Activated CD4-positive, alpha-beta T cell treated with anti-CD3 and anti-CD28 coated beads, Interleukin-2, amount 10 ng/mL, durations not matched to agents 7 days and 5 days (primary cell): Measurements from ENCODE around the gene HSPA9. TPM values are rescaled to one million over a fixed set of nuclear protein-coding genes. Genes with fewer than 3 reads are reported as not detected.
"Not testable (repeated sequence)": the region's sequence is repeated elsewhere in the genome, so short reads cannot be mapped to it uniquely, and the experiment has no call there.

Source experiments
- CTCF ChIA-PET: fragments of 350-600 bp; sonication (Branson Sonifier 250); formaldehyde crosslinking; loops from one replicate; lab custom pipeline; 2021; ENCODE audit warnings: antibody characterized with exemption; lab: Charles Lee
- POLR2A ChIA-PET: fragments of 350-600 bp; sonication (Branson Sonifier 250); formaldehyde crosslinking; loops from one replicate; lab custom pipeline; 2021; ENCODE audit warnings: antibody characterized with exemption; lab: Charles Lee
- DNase-seq: peaks from one replicate; pipeline ENCODE4 v3.0.0-alpha.2; 2020
- H3K27ac Mint-ChIP-seq: one replicate; pipeline ENCODE4 v1.8.0; 2021; ENCODE audit warnings: mild to moderate bottlenecking, moderate library complexity, mixed read lengths
- H3K27me3 Mint-ChIP-seq: one replicate; pipeline ENCODE4 v1.8.0; 2021; ENCODE audit warnings: mixed read lengths
- H3K36me3 Mint-ChIP-seq: one replicate; pipeline ENCODE4 v1.8.0; 2021; ENCODE audit warnings: low read depth, mixed read lengths
- H3K4me1 Mint-ChIP-seq: one replicate; pipeline ENCODE4 v1.8.0; 2021; ENCODE audit warnings: mixed read lengths
- H3K4me3 Mint-ChIP-seq: one replicate; pipeline ENCODE4 v1.8.0; 2021; ENCODE audit warnings: mild to moderate bottlenecking, moderate library complexity, mixed read lengths
- H3K9me3 Mint-ChIP-seq: one replicate; pipeline ENCODE4 v1.8.0; 2021; ENCODE audit warnings: mixed read lengths
- total RNA-seq, 2 experiments: library from RNA; stranded (reverse); gene quantifications; one replicate each; pipeline ENCODE4 v1.2.3, GENCODE V29; 2021

Gene HSPA9
- total RNA-seq, 2 experiments from 2014 or later: 168 to 171 TPM

DNA sequence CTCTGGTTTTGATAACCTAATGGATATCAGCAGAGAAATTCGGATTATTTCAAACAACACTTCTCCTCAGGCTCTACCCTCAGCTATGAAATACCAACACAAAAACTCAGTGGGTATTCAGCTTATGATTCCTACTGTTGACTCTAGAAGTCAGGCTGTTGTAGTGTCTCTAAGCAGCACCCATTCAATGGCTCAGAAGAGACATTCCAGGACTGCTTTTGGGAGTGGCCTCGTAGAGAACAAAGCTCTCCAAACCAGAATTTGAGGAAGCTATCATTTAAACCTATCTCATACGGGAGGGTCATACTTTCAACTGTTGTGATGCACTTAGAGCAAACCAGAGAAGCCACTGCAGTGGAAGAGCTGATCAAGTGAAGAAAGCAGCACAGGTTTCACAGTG lies 66.2 kb downstream of the HSPA9 start:
- peaks cover 2% of the 10 kb centered on the region for H3K4me1 Mint-ChIP-seq
- H3K27me3 Mint-ChIP-seq: no peaks in the 10 kb centered on the region
- H3K9me3 Mint-ChIP-seq: no peaks in the 10 kb centered on the region
- no peak overlapping the region for H3K4me3 Mint-ChIP-seq
- no peak overlapping the region for H3K27ac Mint-ChIP-seq
- DNase-seq: no peak
- peaks cover 39% of the 10 kb centered on the region for H3K36me3 Mint-ChIP-seq
- ChIA-PET POLR2A (no interaction called here), CTCF (interaction anchor here (0.6 to 2.3 kb wide), 3 partner anchors 42 to 313 kb away, joined by 3 to 11 read pairs (median 4); no protein-coding TSS in a partner anchor)

DNA sequence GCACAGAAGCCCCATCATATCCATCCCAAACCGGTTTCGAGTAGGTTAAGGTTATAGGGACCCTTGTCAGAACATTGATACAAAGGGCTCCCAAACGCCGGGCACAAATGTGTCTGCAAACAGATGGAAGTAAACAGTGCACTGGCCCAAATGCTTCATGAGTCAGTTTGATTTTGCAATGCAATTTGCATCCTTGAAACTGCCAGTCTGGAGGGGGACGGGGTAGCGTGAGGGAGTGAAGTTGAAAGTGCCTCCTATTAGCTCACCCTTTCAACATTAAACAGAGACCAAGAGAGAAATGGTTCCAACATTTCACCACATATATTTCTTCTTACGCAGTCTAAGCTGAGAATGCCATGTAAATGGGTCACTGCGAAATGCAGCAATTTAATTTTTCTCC lies 67.7 kb downstream of the HSPA9 start:
- H3K4me1 Mint-ChIP-seq, H3K27ac Mint-ChIP-seq, CTCF ChIA-PET, H3K27me3 Mint-ChIP-seq, POLR2A ChIA-PET, DNase-seq, H3K4me3 Mint-ChIP-seq, H3K9me3 Mint-ChIP-seq: not testable (repeated sequence)
- peaks cover 27% of the 10 kb centered on the region for H3K36me3 Mint-ChIP-seq

GRCh38 chr5:138506370-138507306 lies 68.6 kb downstream of the HSPA9 start:
- ChIA-PET POLR2A (no interaction called here), CTCF (interaction anchor here (0.6 to 1.1 kb wide), 2 partner anchors 28 to 57 kb away, joined by 3 to 4 read pairs; no protein-coding TSS in a partner anchor)
- Mint-ChIP-seq H3K4me1 (peaks cover 2% of the 10 kb centered on the region), H3K9me3 (no peaks in the 10 kb centered on the region), H3K27ac (no peak overlapping the region), H3K4me3 (no peak overlapping the region), H3K27me3 (no peaks in the 10 kb centered on the region), H3K36me3 (peaks cover 26% of the 10 kb centered on the region)
- DNase-seq: no peak

- Mint-ChIP-seq H3K36me3 (peaks cover 19% of the 10 kb centered on the region), H3K4me3 (no peak overlapping the region), H3K4me1 (no peaks in the 10 kb centered on the region), H3K27ac (no peak overlapping the region), H3K27me3 (no peaks in the 10 kb centered on the region), H3K9me3 (no peaks in the 10 kb centered on the region)
- DNase-seq: no peak
- CTCF ChIA-PET: interaction anchor here (0.6 to 3.8 kb wide), 8 partner anchors 8 to 190 kb away, joined by 3 to 13 read pairs (median 4); partner anchors contain the start of gene KDM3B
- POLR2A ChIA-PET: no interaction called here
Observed at GRCh38 chr5:138504799-138505198, 70.4 kb downstream of the HSPA9 start.

Other genes starting within 250 kb of the HSPA9 start
- 10 to 100 TPM; 15.8 to 19.0 TPM for gene CDC25C, start 243.6 kb downstream of the HSPA9 start, total RNA-seq
- 10 to 100 TPM; 23.7 to 25.5 TPM for gene FAM53C, start 237.1 kb downstream of the HSPA9 start, total RNA-seq
- 10 to 100 TPM; 60.4 to 65.7 TPM for gene KDM3B, start 222.7 kb downstream of the HSPA9 start, total RNA-seq
- gene REEP2, start 136.3 kb downstream of the HSPA9 start, total RNA-seq: under 1 TPM; 0.62 to 0.77 TPM
- 1 to 10 TPM in 1 of 2 experiments, under 1 TPM in 1; 0.97 to 1.1 TPM for gene EGR1, start 109.9 kb downstream of the HSPA9 start, total RNA-seq
- 10 to 100 TPM; 65.3 to 72.1 TPM for gene ETF1, start 32.2 kb downstream of the HSPA9 start, total RNA-seq
- 10 to 100 TPM; 34.4 to 38.6 TPM for gene CTNNA1, start 178.0 kb upstream of the HSPA9 start, total RNA-seq